Measurements from ENCODE around the gene UBE2V1.
A peak's percentile ranks its signal among the peaks of the same experiment; 100 is the strongest.
"Not testable (repeated sequence)": the region's sequence is repeated elsewhere in the genome, so short reads cannot be mapped to it uniquely, and the experiment has no call there.

Gene UBE2V1

GRCh38 chr20:50112512-50113419, at the start of gene UBE2V1:
Gene UBE2V1, minus strand, starts transcription at chr20:50113150. Its CDS starts 22 bp downstream, at chr20:50113128.
- H4K20me1 ChIP-seq (ENCODE audit: insufficient read depth, low read length, poor library complexity, severe bottlenecking) = peaks cover 44% of the 10 kb centered on the region
- no peaks in the 10 kb centered on the region for H3K9me2 ChIP-seq (replicated peaks; ENCODE audit: low read depth, low read length)
- H3K4me2 ChIP-seq (ENCODE audit: low read depth, low read length, poor library complexity, severe bottlenecking) = peak within 1 kb of the TSS; percentile 99
- H3K36me3 ChIP-seq (ENCODE audit: insufficient read depth, low read length) = no peaks in the 10 kb centered on the region
- peaks cover 13% of the 10 kb centered on the region for H3F3A ChIP-seq (ENCODE audit: low read depth)
- peaks cover 64% of the 10 kb centered on the region for H3K79me2 ChIP-seq (ENCODE audit: insufficient read depth, low read length)
- peak within 1 kb of the TSS; percentile 95 for H3K4me3 ChIP-seq (ENCODE audit: low read length, poor library complexity, severe bottlenecking)
- H3K9ac ChIP-seq (ENCODE audit: low read depth, low read length, poor library complexity, severe bottlenecking) = peak within 1 kb of the TSS; percentile 79
- no peaks in the 10 kb centered on the region for H3K27me3 ChIP-seq (ENCODE audit: insufficient read depth, low read length, poor library complexity, severe bottlenecking)
- no peaks in the 10 kb centered on the region for H3K9me3 ChIP-seq (ENCODE audit: insufficient read depth, low read depth, low read length)
- peak; percentile 49 for TF ChIP-seq CTCF (conservative IDR thresholded peaks at IDR 0.05; ENCODE audit: low read length)
- no peak for TF ChIP-seq EZH2phosphoT487 (IDR thresholded peaks at IDR 0.05; ENCODE audit: borderline replicate concordance)
- H2AFZ ChIP-seq (ENCODE audit: low read length) = peak within 1 kb of the TSS; percentile 69
- peaks cover 61% of the 10 kb centered on the region for H3K4me1 ChIP-seq (ENCODE audit: insufficient read depth, low read length, poor library complexity, severe bottlenecking)

- H3K9ac ChIP-seq (ENCODE audit: low read depth, low read length, poor library complexity, severe bottlenecking); H3K4me3 ChIP-seq (ENCODE audit: low read length, poor library complexity, severe bottlenecking); H3F3A ChIP-seq (ENCODE audit: low read depth); H3K79me2 ChIP-seq (ENCODE audit: insufficient read depth, low read length); H3K36me3 ChIP-seq (ENCODE audit: insufficient read depth, low read length); H3K27me3 ChIP-seq (ENCODE audit: insufficient read depth, low read length, poor library complexity, severe bottlenecking); H3K4me2 ChIP-seq (ENCODE audit: low read depth, low read length, poor library complexity, severe bottlenecking); H4K20me1 ChIP-seq (ENCODE audit: insufficient read depth, low read length, poor library complexity, severe bottlenecking); H2AFZ ChIP-seq (ENCODE audit: low read length); H3K9me2 ChIP-seq (replicated peaks; ENCODE audit: low read depth, low read length); H3K9me3 ChIP-seq (ENCODE audit: insufficient read depth, low read depth, low read length): not testable (repeated sequence)
- peaks cover 10% of the 10 kb centered on the region for H3K4me1 ChIP-seq (ENCODE audit: insufficient read depth, low read length, poor library complexity, severe bottlenecking)
These were observed 48.5 kb upstream of the UBE2V1 start for GRCh38 chr20:50161494-50161893.

- Histone ChIP-seq H2AFZ (ENCODE audit: low read length) (peak within 1 kb of the TSS; percentile 87), H3K36me3 (ENCODE audit: insufficient read depth, low read length) (no peaks in the 10 kb centered on the region), H3K9ac (ENCODE audit: low read depth, low read length, poor library complexity, severe bottlenecking) (peak within 1 kb of the TSS; percentile 95), H3K27me3 (ENCODE audit: insufficient read depth, low read length, poor library complexity, severe bottlenecking) (no peaks in the 10 kb centered on the region), H3K9me2 (replicated peaks; ENCODE audit: low read depth, low read length) (no peaks in the 10 kb centered on the region), H3F3A (ENCODE audit: low read depth) (no peaks in the 10 kb centered on the region), H3K9me3 (ENCODE audit: insufficient read depth, low read depth, low read length) (no peaks in the 10 kb centered on the region), H3K4me2 (ENCODE audit: low read depth, low read length, poor library complexity, severe bottlenecking) (peak within 1 kb of the TSS; percentile 96), H4K20me1 (ENCODE audit: insufficient read depth, low read length, poor library complexity, severe bottlenecking) (peaks cover 29% of the 10 kb centered on the region), H3K4me3 (ENCODE audit: low read length, poor library complexity, severe bottlenecking) (peak within 1 kb of the TSS; percentile 96), H3K4me1 (ENCODE audit: insufficient read depth, low read length, poor library complexity, severe bottlenecking) (peaks cover 38% of the 10 kb centered on the region), H3K79me2 (ENCODE audit: insufficient read depth, low read length) (peaks cover 47% of the 10 kb centered on the region)
- no peak for TF ChIP-seq CTCF (conservative IDR thresholded peaks at IDR 0.05; ENCODE audit: low read length)
- TF ChIP-seq EZH2phosphoT487 (IDR thresholded peaks at IDR 0.05; ENCODE audit: borderline replicate concordance) = no peak
These were observed 40.8 kb upstream of the UBE2V1 start, which contains the start of gene PEDS1 for GRCh38 chr20:50153500-50154377. Gene PEDS1, minus strand, starts transcription at chr20:50153723. Its CDS starts 86 bp downstream, at chr20:50153637.
